Ammon's horn (tissue), 1 donor: ENCODE results near the gene PPY.
"Not testable (repeated sequence)": the region's sequence is repeated elsewhere in the genome, so short reads cannot be mapped to it uniquely, and the experiment has no call there.

Source experiments
- DNase-seq: peaks from one replicate; pipeline ENCODE4 v3.0.0-alpha.2; 2016; ENCODE audit warnings: low spot score

The PPY gene

DNA sequence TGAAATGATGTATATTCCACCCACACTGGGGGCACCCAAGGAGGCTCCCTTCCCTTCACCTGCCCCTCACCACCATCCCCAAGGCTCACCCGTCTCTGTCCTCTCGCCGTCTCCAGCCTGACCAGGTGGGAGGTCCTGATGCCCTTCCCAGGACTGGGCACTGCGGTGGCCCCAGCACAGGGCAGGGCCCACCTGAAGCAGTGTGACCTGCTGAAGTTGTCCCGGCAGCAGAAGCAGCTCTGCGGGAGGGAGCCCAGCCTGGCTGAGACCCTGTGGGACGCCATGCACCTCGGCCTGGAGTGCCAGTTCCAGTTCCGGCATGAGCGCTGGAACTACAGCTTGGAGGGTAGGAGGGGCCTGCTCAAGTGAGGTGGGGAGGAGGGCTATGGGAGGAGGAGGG, 9.9 kb downstream of the PPY start:
- DNase-seq: no peak

DNA sequence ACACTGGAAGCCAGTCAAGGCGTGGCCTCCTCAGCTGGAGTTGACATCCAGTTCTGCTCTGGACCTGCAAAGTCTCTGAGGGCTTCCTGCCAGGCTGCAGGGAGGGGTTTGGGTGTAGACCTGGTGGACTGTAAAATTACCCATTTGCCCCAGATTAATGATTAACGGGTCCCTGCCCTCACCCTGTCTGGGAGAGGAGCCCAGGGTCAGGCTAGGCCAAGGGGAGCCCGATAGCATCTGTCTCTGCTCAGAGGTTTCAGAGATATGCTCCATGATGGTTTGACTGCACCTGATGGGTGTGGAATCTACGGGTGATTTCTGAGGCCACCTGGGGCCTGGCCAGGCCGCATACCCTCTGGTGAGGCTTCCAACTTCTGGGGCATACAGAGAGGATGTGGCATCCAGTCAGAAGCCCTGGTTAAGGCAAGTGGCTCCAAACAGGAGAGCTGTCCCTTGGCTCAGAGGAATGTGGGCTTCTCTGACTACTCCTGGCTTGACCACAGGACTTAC, 11.2 kb downstream of the PPY start:
- no peak for DNase-seq

DNA sequence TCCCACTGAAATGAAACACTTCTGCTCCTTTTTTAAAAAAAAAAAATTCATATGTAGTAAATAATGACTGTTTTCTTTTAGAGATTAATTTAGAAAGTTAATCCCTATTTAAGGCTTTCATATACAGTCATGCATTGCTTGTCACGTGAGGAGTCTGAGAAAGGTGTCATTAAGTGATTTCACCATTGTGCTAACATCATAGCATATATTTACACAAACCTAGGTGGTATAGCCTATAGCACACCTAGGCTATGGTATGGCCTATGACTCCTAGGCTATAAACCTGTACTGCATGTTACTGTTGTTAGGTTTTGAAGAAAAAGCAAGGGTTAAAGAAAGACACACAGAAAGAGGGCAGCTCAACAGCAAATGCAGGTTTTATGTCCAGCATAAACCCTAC, 13.7 kb downstream of the PPY start:
- DNase-seq: no peak

DNA sequence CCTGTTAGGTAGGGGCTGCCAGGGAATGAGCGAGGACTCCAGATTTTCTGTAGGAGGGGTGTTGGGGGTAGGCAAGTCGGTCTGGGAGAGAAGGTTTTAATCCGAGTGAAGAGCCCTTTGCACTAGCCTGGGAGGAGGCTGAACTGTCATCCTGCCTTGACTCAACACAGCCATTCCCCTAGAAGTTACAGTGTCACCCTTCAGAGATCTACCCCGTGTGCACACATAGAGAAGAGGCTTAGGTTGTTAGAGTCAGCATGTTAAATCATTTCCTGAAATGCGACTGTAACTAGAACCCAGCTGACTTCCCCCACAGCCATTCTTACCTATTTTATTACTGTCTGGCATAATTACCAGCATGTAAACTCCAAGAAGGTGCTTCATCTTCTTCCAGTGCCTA, 14.3 kb downstream of the PPY start:
- not testable (repeated sequence) for DNase-seq

DNA sequence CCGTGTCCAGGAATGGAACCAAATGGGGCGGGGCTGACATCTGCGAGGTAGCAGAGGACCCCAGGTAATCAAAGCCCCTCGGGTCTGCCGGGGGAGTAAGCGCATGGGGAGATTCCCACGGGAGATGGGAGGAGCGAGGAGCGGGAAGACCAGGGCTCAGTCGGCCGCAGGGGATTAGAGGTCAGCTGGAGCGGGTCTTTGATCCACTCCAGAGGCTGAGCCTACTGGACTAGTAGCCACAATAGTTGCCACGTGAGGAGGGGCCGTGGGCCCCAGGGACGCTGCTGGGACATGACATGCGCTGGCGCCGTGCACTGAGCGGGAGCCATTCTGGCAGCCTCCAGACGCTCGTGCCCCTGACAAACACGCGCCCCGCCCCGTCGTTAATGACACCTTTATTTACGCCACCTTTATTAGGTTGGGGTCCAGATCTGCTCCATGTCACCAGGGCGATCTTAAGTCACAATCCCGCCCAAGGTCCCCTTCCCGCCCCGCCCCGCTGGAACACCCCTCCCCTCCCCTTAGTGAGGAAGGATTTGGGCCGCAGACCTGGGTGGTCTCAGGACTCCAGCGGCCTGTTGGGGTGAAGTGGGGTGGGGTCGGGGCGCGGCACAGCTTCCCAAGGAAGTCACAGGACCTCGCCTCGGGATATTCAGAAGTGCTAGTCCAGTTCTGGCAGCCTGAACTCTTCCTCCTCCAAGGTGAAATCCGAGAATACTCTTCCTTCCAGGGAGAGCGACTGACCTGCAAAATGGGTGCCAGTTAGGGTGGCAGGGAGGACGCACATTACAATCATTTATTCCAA, 15.0 kb downstream of the PPY start:
- DNase-seq: no peak

DNA sequence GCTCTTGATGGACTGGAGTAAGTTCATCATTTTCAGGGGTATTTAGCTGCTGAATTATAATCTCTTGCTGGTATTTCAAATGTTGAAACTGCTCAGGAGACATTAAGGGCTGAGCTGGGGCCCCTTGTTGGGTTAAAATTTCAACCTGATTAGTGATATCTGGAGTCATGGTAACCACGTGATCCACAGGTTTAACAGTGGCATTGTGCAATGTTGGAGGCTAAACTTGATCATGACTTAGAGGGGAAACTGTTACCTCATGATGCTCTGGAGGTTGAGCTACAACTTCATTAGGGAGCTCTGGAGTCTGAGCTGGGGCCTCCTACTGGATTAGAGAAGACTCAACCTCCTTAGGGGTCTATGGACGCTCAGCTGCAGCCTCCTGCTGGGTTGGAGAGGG, 17.7 kb downstream of the PPY start:
- no peak for DNase-seq

DNA sequence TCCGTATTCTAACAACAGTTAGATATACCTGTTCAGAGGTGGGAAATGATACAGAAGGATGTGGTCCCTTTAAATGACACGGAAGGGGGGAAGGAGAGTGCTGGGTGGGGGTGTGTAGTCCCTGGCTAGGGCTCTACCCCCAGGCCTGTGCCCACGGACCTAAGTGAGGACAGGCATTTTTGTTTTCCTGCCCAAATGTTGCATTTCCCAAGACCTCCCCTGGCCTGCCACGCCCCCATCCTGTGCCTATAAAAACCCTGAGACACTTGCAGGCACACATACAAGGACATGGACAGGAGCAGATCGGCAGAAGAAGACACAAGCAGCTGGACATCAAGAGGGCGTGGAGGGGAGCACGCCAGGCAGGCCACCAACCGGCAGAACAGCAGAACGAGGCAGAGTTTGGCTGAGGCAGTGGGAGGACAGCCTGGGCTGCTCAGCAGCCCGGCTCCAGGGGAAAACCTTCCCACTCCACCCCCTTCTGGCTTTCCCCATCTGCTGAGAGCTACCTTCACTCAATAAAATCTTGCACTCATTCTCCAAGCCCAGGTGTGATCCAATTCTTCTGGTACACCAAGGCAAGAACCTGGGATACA, 21.7 kb downstream of the PPY start:
- DNase-seq: no peak

DNA sequence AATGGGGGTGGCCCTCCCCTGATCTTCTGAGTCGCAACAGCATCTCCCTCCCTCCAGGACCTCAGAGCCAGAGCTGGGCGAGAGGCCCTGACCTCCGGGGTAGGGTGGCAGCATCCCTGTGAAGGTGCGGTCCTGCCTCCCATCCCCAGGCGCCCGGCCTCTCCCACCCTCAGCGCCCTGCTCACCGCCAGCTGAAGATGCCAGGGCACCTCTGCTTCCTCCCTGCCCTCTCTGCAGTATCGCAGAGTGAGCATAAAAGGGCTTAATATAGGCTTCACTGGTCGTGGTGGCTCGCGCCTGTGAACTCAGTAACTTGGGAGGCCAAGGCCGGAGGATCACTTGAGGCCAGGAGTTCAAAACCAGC, 24.3 kb downstream of the PPY start:
- no peak for DNase-seq

DNA sequence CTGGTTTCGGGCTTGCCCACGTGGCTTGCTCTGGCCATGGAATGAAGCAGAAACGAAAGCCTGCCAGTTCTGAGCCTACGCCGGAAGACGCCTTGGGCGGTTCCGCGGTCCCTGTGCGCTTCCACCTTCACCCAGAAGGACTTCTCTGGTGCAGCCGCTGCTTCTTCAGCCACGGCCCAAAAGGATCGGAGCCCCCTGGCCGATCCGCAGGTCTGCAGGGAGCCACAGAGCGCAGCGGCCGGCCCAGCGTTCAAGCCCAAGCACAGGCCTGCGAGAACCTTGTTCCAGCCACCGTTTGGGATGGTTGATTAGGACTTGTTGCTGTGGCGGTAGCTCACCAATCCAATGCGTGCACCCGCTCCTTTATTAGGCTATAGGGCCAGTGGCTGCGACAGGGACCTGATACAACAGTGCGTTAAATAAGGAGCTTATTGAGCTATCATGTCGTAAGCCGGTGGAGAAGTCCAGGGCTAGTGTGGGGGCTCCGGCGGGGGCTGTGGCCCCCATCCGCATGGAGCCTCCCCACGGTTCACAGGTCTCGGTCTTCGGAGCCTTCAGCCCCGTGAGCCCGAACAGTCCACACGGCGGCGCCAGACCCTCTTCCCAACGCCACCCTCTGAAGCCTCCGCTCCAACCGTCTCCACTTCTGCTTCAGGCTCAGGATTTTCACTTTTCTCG, 24.8 kb downstream of the PPY start:
- peak; percentile 57 for DNase-seq

DNA sequence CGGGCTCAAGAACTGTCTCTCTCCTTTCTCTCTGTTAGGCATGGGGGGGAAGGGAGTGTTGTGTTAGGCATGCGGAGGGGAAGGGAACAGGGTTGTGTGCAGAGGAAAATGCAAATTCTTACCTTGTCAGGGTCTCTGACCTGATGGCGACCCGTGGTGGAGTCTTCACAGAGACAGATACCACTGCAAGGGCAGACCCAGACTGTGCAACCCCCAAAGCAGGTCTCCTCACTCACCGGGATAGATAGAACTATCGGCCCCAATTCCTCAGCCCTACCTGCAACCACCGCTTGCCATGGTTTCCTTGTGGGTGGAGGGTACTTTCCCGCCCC, 25.3 kb downstream of the PPY start:
- no peak for DNase-seq

DNA sequence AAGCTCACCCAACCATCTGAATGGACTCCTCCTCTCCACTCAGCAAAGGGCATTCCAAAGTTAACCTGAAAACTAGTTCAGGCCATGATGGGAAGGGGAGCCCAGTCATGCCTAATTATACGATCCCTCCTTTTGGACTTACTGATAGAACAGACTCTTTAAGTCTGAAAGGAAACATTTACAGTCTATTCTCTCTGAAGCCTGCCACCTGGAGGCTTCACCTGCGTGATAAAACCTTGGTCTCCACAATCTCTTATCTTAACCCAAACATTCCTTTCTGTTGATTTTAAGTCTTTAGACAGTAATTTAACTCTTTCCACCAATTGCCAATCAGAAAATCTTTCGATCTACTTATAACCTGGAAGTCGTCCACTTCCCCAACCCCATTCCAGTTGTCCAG, 25.9 kb downstream of the PPY start:
- no peak for DNase-seq

DNA sequence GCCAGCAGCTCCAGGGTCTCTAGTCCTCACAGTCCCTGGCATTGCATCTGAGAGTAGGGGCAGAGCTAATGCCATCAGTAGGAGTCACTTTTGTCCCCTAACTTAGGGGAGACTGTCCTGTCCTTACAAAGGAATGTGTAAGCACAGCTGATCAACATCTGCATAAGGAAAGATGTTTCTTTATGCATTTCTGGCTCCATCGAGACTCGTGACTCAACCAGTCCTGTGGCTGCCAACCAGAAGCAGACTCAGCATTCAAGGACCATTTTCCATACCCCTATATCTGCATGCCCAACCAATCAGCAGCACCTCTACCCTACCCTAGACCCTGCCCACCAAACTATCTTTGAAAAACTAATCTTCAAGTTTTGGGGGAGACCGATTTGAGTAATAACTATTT, 26.7 kb downstream of the PPY start:
- no peak for DNase-seq

DNA sequence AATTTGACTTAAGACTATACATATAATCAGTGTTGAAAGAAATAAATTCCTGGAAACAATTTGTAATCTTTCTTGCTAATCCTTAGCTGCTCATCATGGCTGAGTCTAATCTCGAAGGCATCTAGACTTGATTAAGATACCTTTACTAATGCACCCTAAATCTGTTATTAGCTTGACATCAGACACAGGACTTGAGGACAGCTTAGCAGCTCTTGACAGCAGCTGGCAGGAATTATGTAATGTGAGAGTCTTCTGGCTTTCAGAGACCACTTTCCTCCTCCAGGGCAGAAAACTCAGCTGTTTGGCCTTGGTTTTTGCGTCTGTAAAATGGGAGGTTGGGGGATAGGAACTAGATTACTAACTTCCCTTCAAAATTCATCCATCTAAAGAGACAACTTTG, 27.8 kb downstream of the PPY start:
- DNase-seq: no peak

DNA sequence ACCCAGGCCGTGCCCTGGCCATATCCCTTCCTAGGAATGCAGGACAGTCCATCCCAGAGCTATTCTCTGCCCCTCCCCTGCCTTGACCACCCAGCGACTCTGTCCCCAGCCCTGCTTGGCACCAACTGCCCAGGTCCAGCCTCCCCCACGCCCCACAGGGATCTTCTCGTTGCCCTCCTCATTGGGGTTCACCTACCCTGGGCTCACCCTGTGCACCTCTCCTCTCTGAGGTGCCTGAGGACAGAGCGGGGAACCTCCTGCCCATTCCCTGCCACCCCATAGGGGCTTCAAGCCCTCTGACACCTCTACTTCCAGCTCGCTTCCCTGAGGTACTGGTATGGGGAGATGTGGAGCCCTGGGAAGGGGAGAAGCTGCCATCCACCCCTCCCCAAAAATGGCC, 28.7 kb downstream of the PPY start:
- no peak for DNase-seq

DNA sequence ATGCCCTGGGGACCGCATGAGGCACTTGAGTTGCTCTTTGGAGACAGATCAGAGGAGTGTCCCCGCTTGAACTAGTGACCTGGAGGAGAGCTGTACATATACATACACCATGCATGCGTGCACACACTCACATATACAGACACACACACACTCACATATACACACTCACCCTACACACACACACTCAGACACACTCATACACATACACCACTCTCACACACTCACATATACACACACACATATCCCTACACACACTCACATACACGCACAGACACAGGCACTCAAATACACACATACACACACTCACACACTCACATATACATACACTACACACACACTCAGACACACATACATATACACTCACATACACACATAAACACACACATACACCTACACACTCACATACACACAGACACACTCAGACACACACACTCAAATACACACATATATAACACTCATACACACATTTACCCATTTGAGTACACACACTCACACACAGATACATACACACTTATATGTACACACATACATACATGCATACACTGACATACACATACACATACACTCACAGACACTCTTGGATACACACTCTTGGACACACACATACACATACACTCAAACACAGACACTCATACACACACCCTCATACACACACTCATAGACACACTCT, 29.5 kb downstream of the PPY start:
- no peak for DNase-seq

DNA sequence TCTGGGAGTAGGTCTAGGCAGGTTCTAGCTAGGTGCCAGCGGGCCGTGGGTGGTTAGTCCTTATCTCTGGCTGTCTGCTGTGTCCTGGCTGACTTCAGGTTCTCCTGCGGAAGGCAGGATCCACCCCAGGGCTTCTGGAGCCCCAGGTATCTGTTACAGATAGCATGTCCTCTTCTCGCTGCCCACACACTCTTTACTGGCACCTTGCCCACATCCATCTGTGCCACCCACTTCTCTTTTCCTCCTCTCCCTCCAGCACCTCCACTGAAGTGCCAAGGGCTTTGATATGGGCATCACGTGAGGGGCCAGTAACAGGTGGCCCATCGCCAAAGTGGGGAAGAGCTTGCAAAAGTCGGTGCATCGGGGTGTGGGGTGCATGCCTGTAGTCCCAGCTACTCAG, 30.4 kb downstream of the PPY start:
- DNase-seq: no peak

DNA sequence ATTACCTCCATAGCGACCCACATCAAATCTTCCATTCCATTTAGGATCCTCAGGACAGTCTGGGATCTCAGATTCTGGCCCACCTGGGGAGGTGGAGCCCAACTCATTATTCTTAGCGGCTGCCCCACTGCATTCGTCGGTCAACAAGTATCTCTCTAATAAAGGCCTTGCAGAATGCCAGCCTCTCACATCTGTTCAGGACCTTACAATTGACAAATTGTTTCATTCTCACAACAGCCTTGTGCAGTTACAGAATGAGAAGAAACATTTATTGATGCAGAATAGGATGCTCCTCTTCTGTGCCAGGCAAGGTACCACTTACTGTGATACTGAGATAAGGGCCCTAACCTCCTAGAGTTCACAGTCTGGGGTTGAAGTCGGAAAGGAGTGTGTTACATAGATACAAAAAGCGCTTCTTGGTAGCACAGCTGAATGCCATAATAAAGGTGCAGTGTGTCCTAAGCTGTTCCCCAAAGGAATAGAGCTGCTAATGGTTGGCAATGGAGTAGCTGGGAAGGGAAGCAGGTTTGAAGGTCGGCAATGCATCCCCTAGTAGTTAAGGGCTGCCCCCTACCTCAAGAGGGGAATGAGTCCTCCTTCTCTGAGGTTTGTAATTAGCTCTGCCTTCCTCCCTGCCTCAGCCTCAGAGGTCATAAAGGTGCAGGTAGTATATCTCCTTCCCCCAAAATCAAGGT, 32.6 kb downstream of the PPY start:
- DNase-seq: peak; percentile 63

DNA sequence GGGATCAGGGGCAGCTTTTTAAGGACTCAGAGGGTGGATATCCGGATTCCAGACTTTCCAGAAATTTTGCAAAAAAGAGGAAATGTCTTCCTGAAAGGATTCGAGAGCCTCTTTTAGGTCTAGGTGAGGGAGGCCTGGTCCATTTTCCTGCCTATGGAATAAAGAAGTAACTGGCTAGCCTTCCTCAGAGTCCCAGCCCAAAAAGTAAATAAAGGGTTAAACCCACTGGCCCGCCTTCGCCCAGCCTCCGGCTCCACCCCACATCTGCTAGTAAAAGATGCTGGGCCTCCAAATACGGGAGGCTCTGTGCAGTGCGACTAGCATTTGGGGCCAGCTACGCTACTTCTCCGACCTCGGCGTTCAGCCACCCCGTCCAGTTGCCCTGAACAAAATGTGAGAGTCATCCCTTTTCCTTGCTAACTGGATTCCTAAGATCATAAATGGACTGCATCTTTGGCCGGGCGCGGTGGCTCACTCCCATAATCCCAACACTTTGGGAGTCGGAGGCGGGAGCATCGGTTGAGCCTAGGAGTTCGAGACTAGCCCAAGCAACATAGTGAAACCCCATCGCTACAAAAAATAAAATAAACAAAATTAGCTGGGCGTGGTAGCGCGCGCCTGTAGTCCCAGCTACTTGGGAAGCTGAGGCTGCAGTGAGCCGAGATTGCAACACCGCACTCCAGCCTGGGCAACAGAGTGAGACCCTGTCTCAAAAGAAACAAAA, 34.1 kb downstream of the PPY start:
- peak; percentile 91 for DNase-seq

DNA sequence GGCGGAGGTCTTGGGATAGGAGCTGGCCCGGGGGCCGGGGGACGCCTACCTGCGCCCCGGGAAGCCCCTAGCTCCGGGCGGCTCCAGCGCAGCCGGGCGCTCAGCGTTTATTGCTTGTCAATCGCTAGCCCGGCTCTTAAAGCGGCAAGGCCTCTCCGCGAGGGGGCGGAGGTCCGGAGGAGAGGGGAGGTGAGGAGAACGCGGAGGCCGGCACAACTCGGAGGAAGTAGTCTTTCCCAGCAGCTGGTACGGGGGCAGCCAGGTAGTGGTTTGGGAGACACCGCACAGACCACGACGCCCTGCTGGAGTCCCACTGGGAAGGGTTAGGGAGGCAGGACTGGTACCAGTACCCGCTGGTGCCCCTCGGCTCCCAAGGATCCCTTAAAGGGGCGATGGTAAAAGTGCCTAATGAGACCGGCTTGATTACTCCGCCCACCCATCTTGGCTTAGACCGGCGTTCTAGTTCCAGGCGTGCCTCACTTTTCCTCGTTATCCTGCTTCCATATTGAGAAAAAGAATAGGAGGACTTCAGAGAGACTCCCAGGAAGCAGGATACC, 34.8 kb downstream of the PPY start, which contains the start of gene MPP2:
Gene MPP2 (minus strand): TSS at position 112 of the 557 bp plus-strand sequence. CDS start 3,076 bp downstream, outside the sequence.
- peak; percentile 89 for DNase-seq

DNA sequence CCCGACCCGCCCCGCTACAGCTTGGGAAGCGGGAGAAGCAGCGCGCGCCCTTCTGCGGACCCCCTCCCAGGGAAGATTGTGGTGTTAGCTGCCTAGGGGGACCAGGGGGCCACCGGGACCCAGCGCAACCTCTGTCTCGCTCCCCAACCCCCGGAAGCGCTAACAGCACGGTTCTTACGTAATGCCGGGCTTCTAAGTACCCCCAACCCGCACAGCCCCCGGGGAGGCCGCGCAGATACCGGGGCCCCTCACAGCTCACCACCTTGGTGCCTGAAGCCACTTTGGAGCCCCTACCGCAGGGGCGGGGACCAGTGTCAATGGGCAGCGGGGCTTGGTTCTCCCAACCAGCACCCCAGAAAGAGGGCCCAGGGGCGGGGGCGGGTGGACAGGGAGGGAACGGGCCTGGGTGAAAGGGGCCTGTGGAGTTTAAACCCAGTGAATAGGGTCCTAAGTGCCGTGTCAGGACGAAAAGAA, 35.3 kb downstream of the PPY start:
- DNase-seq: no peak
